Stimulated activated naive CD8-positive, alpha-beta T cell treated with anti-CD3 and anti-CD28 coated beads, Interleukin-15, Interleukin-2, amounts not matched to agents 100 U/mL and 50 U/mL, for 24 hours (primary cell): ENCODE measurements around the gene FANCI.
A peak's percentile ranks its signal among the peaks of the same experiment; 100 is the strongest.
"Not testable (repeated sequence)": the region's sequence is repeated elsewhere in the genome, so short reads cannot be mapped to it uniquely, and the experiment has no call there.

Source experiments
- ATAC-seq: fragments of 150-1000 bp; cut with Tn5 transposase; one replicate; pipeline ENCODE4 v1.10.0; 2021
- DNase-seq: peaks from one replicate; pipeline ENCODE4 v3.0.0; 2021

Gene FANCI

GRCh38 chr15:89225588-89225987, 18.2 kb upstream of the FANCI start:
- no peak for DNase-seq
- no peak for ATAC-seq

GRCh38 chr15:89226359-89227221, 17.2 kb upstream of the FANCI start:
- no peak for DNase-seq
- no peak for ATAC-seq

GRCh38 chr15:89227425-89227824, 16.4 kb upstream of the FANCI start:
- DNase-seq: no peak
- no peak for ATAC-seq

GRCh38 chr15:89230277-89230676, 13.5 kb upstream of the FANCI start:
- DNase-seq (no peak), ATAC-seq (peak; percentile 38)

GRCh38 chr15:89231832-89232231, 11.9 kb upstream of the FANCI start:
- no peak for ATAC-seq
- DNase-seq: no peak

- not testable (repeated sequence) for ATAC-seq, DNase-seq
Observed at GRCh38 chr15:89239883-89240810, 3.6 kb upstream of the FANCI start.

GRCh38 chr15:89243046-89243690, 611 bp upstream of the FANCI start:
- DNase-seq: no peak
- ATAC-seq: no peak

GRCh38 chr15:89244574-89244903, 760 bp downstream of the FANCI start:
- ATAC-seq (no peak), DNase-seq (no peak)

- DNase-seq: no peak
- ATAC-seq: no peak
Observed at GRCh38 chr15:89247446-89247845, 3.7 kb downstream of the FANCI start.

- ATAC-seq (no peak), DNase-seq (no peak)
Observed at GRCh38 chr15:89248584-89248983, 4.8 kb downstream of the FANCI start.

- ATAC-seq, DNase-seq: not testable (repeated sequence)
Observed at GRCh38 chr15:89250142-89250541, 6.4 kb downstream of the FANCI start.

GRCh38 chr15:89277281-89277680, 33.5 kb downstream of the FANCI start:
- not testable (repeated sequence) for ATAC-seq, DNase-seq

- DNase-seq: no peak
Observed at GRCh38 chr15:89278307-89278706, 34.5 kb downstream of the FANCI start.

GRCh38 chr15:89282631-89283030, 38.9 kb downstream of the FANCI start:
- DNase-seq (no peak), ATAC-seq (no peak)

More at GRCh38 chr15:89278307-89278706, 34.5 kb downstream of the FANCI start:
- peak; percentile 32 for ATAC-seq

GRCh38 chr15:89283201-89283600, 39.4 kb downstream of the FANCI start:
- ATAC-seq: no peak
- no peak for DNase-seq

GRCh38 chr15:89291934-89292438, 48.2 kb downstream of the FANCI start:
- DNase-seq: no peak
- ATAC-seq: no peak

GRCh38 chr15:89293012-89293411, 49.2 kb downstream of the FANCI start:
- DNase-seq (no peak), ATAC-seq (no peak)

GRCh38 chr15:89299896-89300295, 56.1 kb downstream of the FANCI start:
- DNase-seq: no peak
- ATAC-seq: no peak

- DNase-seq (no peak), ATAC-seq (peak; percentile 14)
Observed at GRCh38 chr15:89301304-89302089, 57.7 kb downstream of the FANCI start.

- DNase-seq: no peak
- no peak for ATAC-seq
Observed at GRCh38 chr15:89303986-89304385, 60.2 kb downstream of the FANCI start.

GRCh38 chr15:89305395-89305794, 61.6 kb downstream of the FANCI start:
- ATAC-seq (no peak), DNase-seq (no peak)
